GM18951 (cell line): Measurements from ENCODE around the gene SIX4.
A peak's percentile ranks its signal among the peaks of the same experiment; 100 is the strongest.
"Not testable (repeated sequence)": the region's sequence is repeated elsewhere in the genome, so short reads cannot be mapped to it uniquely, and the experiment has no call there.

Source experiments
- POLR2A ChIP-seq: IDR thresholded peaks from 4 replicates; pipeline ENCODE4 v1.6.1; 2011; ENCODE audit warnings: mild to moderate bottlenecking; ENCODE audit not compliant: insufficient read length, insufficient read depth; ENCODE audit errors: extremely low read depth
- in situ Hi-C: fragments of 300-500 bp; cut with MboI; formaldehyde crosslinking; loops from one replicate; pipeline ENCODE4 v1.12.0; 2022; ENCODE audit warnings: low sequenced_read_pairs, mixed read lengths, inconsistent platforms; ENCODE audit not compliant: unreplicated experiment

The SIX4 gene

GRCh38 chr14:60735416-60735815 is 11.3 kb upstream of the SIX4 start:
- TF ChIP-seq POLR2A: no peak
- in situ Hi-C loops: no loop called here

GRCh38 chr14:60734465-60735242 is 10.5 kb upstream of the SIX4 start, which contains the start of gene MNAT1:
Gene MNAT1 (plus strand): TSS chr14:60734761. CDS start chr14:60734863, 102 bp downstream.
- peak; percentile 79 for TF ChIP-seq POLR2A
- in situ Hi-C loops: no loop called here

- in situ Hi-C loops: no loop called here
- TF ChIP-seq POLR2A: no peak
Observed at GRCh38 chr14:60732840-60733483, 8.8 kb upstream of the SIX4 start.

- in situ Hi-C loops: not testable (repeated sequence)
Observed at GRCh38 chr14:60731291-60731690, 7.1 kb upstream of the SIX4 start.

GRCh38 chr14:60723116-60723906 is 840 bp downstream of the SIX4 start:
- TF ChIP-seq POLR2A: no peak
- in situ Hi-C loops: no loop called here

GRCh38 chr14:60722357-60723115 is 1.6 kb downstream of the SIX4 start:
- in situ Hi-C loops: no loop called here
- no peak for TF ChIP-seq POLR2A

GRCh38 chr14:60722107-60722356 is 2.1 kb downstream of the SIX4 start:
- in situ Hi-C loops: no loop called here

GRCh38 chr14:60721326-60722106 is 2.6 kb downstream of the SIX4 start:
- in situ Hi-C loops: no loop called here
- no peak for TF ChIP-seq POLR2A

More at GRCh38 chr14:60722107-60722356, 2.1 kb downstream of the SIX4 start:
- TF ChIP-seq POLR2A: no peak

GRCh38 chr14:60720962-60721325 is 3.2 kb downstream of the SIX4 start:
- no peak for TF ChIP-seq POLR2A
- in situ Hi-C loops: no loop called here

GRCh38 chr14:60720391-60720790 is 3.8 kb downstream of the SIX4 start:
- in situ Hi-C loops: no loop called here
- no peak for TF ChIP-seq POLR2A

GRCh38 chr14:60713513-60713912 is 10.6 kb downstream of the SIX4 start:
- no peak for TF ChIP-seq POLR2A
- in situ Hi-C loops: no loop called here

- in situ Hi-C loops: no loop called here
- TF ChIP-seq POLR2A: no peak
Observed at GRCh38 chr14:60710494-60710893, 13.7 kb downstream of the SIX4 start.
